Calu3 (cell line): ENCODE data around the gene PSMA4. TPM values are rescaled to one million over a fixed set of nuclear protein-coding genes. Genes with fewer than 3 reads are reported as not detected.

Experiments used
- BruUV-seq: library from RNA; stranded (reverse); fragments of 400-500 nt; replicated peaks from 2 replicates; lab custom pipeline; 2021; lab: Mats Ljungman, UMichigan
- CTCF ChIA-PET: fragments of 300-600 bp; sonication (Branson Sonifier 250); formaldehyde crosslinking; loops from one replicate; lab custom pipeline; 2022; ENCODE audit warnings: antibody characterized with exemption; lab: Charles Lee
- DNase-seq: peaks from one replicate; pipeline ENCODE4 v3.0.0; 2022
- H3K27ac Mint-ChIP-seq: one replicate; pipeline ENCODE4 v1.8.0; 2022; ENCODE audit warnings: mixed read lengths; ENCODE audit not compliant: unreplicated experiment
- H3K27me3 Mint-ChIP-seq: one replicate; pipeline ENCODE4 v1.8.0; 2022; ENCODE audit warnings: mixed read lengths; ENCODE audit not compliant: unreplicated experiment
- H3K36me3 Mint-ChIP-seq: one replicate; pipeline ENCODE4 v1.8.0; 2022; ENCODE audit warnings: mild to moderate bottlenecking, moderate library complexity, mixed read lengths; ENCODE audit not compliant: insufficient read depth, unreplicated experiment
- H3K4me1 Mint-ChIP-seq: one replicate; pipeline ENCODE4 v1.8.0; 2022; ENCODE audit warnings: mild to moderate bottlenecking, low read depth, mixed read lengths; ENCODE audit not compliant: unreplicated experiment
- H3K4me3 Mint-ChIP-seq: one replicate; pipeline ENCODE4 v1.8.0; 2022; ENCODE audit warnings: mild to moderate bottlenecking, low read depth, moderate library complexity, mixed read lengths; ENCODE audit not compliant: unreplicated experiment
- H3K9me3 Mint-ChIP-seq: one replicate; pipeline ENCODE4 v1.8.0; 2022; ENCODE audit warnings: low read depth, mixed read lengths; ENCODE audit not compliant: unreplicated experiment
- CTCF ChIP-seq: fragments of 200-600 bp; IDR thresholded peaks from one replicate; pipeline ENCODE4 v1.8.0; 2022; ENCODE audit warnings: antibody characterized with exemption; ENCODE audit not compliant: unreplicated experiment
- intact Hi-C: fragments of 100-400 bp; cut with micrococcal nuclease; formaldehyde crosslinking; loops from one replicate; pipeline ENCODE4 v1.10.0; 2022; ENCODE audit not compliant: unreplicated experiment
- total RNA-seq: library from RNA; stranded (reverse); gene quantifications from 2 replicates; pipeline ENCODE4 v1.2.3, GENCODE V29; 2022

Gene PSMA4
- total RNA-seq, 1 experiment from 2014 or later, result 376 TPM

GRCh38 chr15:78541744-78542034 is 1.4 kb downstream of the PSMA4 start:
- Mint-ChIP-seq H3K4me1 (peaks cover 15% of the 10 kb centered on the region), H3K27ac (peak overlapping the region; percentile 90), H3K4me3 (peak overlapping the region; percentile 79), H3K27me3 (no peaks in the 10 kb centered on the region), H3K9me3 (no peaks in the 10 kb centered on the region), H3K36me3 (peaks cover 56% of the 10 kb centered on the region)
- CTCF ChIA-PET, result interaction anchor here (1.0 kb wide), 1 partner anchor 33 kb away, joined by 3 read pairs; no protein-coding TSS in a partner anchor
- intact Hi-C loops, result no loop called here
- no peak for DNase-seq
- no peak for TF ChIP-seq CTCF
- no TSS peak for BruUV-seq

- intact Hi-C loops, result no loop called here
- no peak for DNase-seq
- Mint-ChIP-seq H3K27me3 (no peaks in the 10 kb centered on the region), H3K4me3 (peak overlapping the region; percentile 79), H3K9me3 (no peaks in the 10 kb centered on the region), H3K36me3 (peaks cover 61% of the 10 kb centered on the region), H3K4me1 (peaks cover 15% of the 10 kb centered on the region), H3K27ac (no peak overlapping the region)
- BruUV-seq, result no TSS peak
- no peak for TF ChIP-seq CTCF
- CTCF ChIA-PET, result interaction anchor here (0.7 kb wide), 1 partner anchor 535 kb away, joined by 3 read pairs; no protein-coding TSS in a partner anchor
Measured at GRCh38 chr15:78542647-78543046, 2.4 kb downstream of the PSMA4 start.

GRCh38 chr15:78550194-78550593 is 9.9 kb downstream of the PSMA4 start:
- intact Hi-C loops, result no loop called here
- no peaks in the 10 kb centered on the region for H3K4me1 Mint-ChIP-seq
- CTCF ChIA-PET, result no interaction called here
- H3K4me3 Mint-ChIP-seq, result no peak overlapping the region
- DNase-seq, result no peak
- no peak for TF ChIP-seq CTCF
- no peaks in the 10 kb centered on the region for H3K27me3 Mint-ChIP-seq
- peaks cover 38% of the 10 kb centered on the region for H3K36me3 Mint-ChIP-seq
- no peak overlapping the region for H3K27ac Mint-ChIP-seq
- H3K9me3 Mint-ChIP-seq, result no peaks in the 10 kb centered on the region
- BruUV-seq, result no TSS peak

- BruUV-seq, result no TSS peak
- H3K27ac Mint-ChIP-seq, result no peak overlapping the region
- intact Hi-C loops, result no loop called here
- H3K27me3 Mint-ChIP-seq, result no peaks in the 10 kb centered on the region
- no peak overlapping the region for H3K4me3 Mint-ChIP-seq
- no peak for DNase-seq
- no peak for TF ChIP-seq CTCF
- no peaks in the 10 kb centered on the region for H3K9me3 Mint-ChIP-seq
- peaks cover 32% of the 10 kb centered on the region for H3K36me3 Mint-ChIP-seq
- CTCF ChIA-PET, result no interaction called here
- H3K4me1 Mint-ChIP-seq, result no peaks in the 10 kb centered on the region
Measured at GRCh38 chr15:78550815-78551214, 10.6 kb downstream of the PSMA4 start.
